IMR-90 (cell line): ENCODE measurements around the gene TAT.

Experiments used
- CEBPB ChIP-seq: IDR thresholded peaks from 2 replicates; pipeline ENCODE4 v1.6.1; 2012; ENCODE audit warnings: low read depth, low read length, improper control_type of control experiment
- TF ChIP-seq, protein P1 (sequence below): conservative IDR thresholded peaks from 2 replicates; pipeline ENCODE4 v1.5.1; 2012; ENCODE audit warnings: mild to moderate bottlenecking, low read depth, low read length, improper control_type of control experiment

DNA sequence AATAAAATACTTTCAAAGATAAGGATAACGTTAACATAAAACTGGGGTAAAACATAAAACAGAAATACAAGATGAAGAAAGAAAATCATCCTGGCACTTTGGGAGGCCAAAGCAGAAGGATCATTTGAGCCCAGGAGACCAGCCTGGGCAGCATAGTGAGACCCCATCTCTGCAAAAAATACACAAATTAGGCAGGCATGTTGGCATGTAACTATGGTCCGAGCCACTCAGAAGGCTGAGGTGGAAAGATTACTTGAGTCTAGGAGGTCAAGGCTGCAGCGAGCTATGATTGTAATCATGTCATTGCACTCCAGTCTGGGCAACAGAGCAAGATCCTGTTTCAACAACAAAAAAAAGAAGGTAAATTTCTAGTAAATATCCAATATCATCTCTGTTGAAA is 19.6 kb downstream of the TAT start:
- TF ChIP-seq, protein P1, sequence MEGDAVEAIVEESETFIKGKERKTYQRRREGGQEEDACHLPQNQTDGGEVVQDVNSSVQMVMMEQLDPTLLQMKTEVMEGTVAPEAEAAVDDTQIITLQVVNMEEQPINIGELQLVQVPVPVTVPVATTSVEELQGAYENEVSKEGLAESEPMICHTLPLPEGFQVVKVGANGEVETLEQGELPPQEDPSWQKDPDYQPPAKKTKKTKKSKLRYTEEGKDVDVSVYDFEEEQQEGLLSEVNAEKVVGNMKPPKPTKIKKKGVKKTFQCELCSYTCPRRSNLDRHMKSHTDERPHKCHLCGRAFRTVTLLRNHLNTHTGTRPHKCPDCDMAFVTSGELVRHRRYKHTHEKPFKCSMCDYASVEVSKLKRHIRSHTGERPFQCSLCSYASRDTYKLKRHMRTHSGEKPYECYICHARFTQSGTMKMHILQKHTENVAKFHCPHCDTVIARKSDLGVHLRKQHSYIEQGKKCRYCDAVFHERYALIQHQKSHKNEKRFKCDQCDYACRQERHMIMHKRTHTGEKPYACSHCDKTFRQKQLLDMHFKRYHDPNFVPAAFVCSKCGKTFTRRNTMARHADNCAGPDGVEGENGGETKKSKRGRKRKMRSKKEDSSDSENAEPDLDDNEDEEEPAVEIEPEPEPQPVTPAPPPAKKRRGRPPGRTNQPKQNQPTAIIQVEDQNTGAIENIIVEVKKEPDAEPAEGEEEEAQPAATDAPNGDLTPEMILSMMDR: no peak
- no peak for TF ChIP-seq CEBPB
